ENCODE measurements around the gene HDAC4.

The HDAC4 gene

GRCh38 chr2:239025951-239026461 is 374.8 kb downstream of the HDAC4 start:
- DNase-seq (ENCODE audit: low spot score) = no peak

GRCh38 chr2:239025096-239025801 is 375.6 kb downstream of the HDAC4 start:
- DNase-seq (ENCODE audit: low spot score) = peak; percentile 75

DNA sequence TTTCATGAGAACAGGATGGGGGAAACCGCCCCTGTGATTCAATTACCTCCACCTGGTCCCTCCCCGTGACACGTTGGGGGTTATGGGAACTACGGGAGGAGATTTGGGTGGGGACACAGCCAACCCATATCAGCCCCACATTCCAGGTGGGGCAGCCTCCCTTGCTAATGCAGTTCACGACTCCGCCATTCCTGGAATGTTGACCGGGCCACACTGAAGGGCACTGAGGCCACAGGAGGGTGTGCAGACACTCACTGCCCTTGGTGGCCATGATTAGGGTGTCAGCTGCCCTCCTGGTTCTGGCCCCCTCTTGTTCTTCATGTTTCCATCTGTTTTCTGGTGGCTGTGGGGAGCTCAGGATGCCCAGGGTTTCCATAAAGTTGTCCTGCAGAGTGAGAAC is 376.6 kb downstream of the HDAC4 start:
- no peak for DNase-seq (ENCODE audit: low spot score)

- DNase-seq (ENCODE audit: low spot score) = no peak
Observed at GRCh38 chr2:239022437-239023260, 378.2 kb downstream of the HDAC4 start.

- no peak for DNase-seq (ENCODE audit: low spot score)
Observed at GRCh38 chr2:239021651-239022436, 379.0 kb downstream of the HDAC4 start.

DNA sequence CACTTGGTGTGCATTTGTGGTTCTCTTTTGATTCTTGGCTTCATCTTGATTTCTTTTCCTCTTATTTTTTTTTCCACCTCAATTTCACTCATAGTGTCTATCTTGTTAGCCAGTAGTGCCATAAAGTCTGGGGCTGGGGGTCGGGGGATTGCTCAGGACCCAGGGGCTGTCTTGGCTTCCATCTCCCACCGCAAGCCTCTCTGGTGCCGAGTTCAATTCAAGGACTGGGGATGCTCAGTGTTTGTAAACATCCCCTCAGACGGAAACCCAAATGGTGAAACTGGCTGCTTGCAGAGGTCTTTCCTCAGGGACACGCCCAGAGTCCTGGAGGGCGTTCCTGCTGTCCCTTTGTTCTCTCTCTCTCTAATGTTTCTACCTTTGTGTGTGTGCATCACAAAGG is 379.6 kb downstream of the HDAC4 start:
- DNase-seq (ENCODE audit: low spot score) = no peak

GRCh38 chr2:239020541-239021041 is 380.2 kb downstream of the HDAC4 start:
- no peak for DNase-seq (ENCODE audit: low spot score)

DNA sequence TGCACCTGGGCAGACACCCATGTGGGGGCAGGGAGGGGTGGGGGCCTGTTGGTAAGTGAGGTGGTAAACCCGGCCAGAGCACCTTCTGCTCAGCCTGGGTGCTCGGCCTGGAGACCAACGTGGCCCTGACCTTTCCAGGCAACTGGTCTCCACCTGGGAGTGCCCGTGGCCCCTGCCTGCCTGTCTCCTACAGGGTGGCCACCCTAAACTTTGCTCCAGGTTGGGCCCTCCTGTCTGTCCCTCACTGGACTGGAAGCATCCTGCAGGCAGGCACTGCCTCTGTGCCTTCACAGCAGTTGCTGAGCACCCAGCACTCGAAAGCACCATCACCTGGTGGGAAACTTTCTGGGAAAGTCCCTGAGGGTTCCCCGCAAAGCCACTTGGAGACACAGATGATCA is 381.6 kb downstream of the HDAC4 start:
- no peak for DNase-seq (ENCODE audit: low spot score)

- DNase-seq (ENCODE audit: low spot score) = no peak
Observed at GRCh38 chr2:239018271-239019182, 382.3 kb downstream of the HDAC4 start.

GRCh38 chr2:239017491-239018098 is 383.2 kb downstream of the HDAC4 start:
- DNase-seq (ENCODE audit: low spot score) = no peak

DNA sequence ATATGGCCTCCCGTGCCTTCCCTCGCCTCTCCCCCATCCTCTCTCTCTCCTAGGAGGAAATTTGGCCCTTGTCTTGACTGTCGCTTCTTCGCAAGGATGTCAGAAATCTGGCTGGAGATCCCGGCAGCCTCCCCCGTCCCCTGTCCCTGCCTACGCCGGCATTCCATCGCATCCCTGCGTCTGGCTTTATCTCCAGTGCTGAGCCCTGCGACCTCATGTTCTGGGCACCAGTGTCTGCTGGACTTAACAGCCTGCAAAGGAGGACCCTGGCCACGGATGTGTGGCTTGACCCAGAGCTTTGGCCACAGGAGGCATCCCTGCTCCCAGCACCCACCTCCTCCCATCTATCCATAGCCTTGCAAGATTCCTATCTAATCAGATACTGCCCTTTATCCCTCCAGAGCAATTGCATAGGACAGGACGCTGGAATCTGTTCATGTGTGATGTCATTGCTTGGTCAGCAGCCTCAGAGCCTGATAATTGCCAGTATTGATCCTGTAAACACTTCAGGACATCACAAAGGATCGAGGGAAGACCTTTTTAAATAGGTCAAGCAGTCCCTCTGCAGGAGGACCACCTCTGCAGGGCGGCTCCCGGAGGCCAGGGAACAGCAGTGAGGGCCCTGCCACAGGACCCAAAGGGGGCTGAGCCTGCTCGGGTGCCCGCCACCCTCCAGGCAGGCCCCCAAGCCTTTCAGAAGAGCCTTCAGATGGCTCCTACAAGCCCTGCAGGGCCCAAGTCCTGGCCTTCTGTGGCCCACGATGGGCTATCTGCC is 384.7 kb downstream of the HDAC4 start:
- DNase-seq (ENCODE audit: low spot score) = no peak

- no peak for DNase-seq (ENCODE audit: low spot score)
Observed at GRCh38 chr2:239015218-239015900, 385.5 kb downstream of the HDAC4 start.

GRCh38 chr2:239014458-239015217 is 386.2 kb downstream of the HDAC4 start:
- no peak for DNase-seq (ENCODE audit: low spot score)

DNA sequence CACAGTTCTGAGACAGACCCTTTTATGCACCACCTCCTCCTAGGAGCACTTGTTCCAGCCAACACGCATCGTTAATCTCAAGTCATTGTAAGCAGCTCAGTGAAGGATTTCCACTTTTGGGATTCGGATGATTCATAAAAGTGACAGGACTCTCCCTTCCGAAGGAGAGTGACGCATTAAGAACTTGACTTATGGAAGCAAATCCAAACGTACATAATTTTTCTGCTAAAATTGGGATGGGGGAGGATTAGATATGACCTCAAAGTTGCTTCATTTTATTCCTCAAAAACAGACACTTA is 387.2 kb downstream of the HDAC4 start:
- DNase-seq (ENCODE audit: low spot score) = no peak

DNA sequence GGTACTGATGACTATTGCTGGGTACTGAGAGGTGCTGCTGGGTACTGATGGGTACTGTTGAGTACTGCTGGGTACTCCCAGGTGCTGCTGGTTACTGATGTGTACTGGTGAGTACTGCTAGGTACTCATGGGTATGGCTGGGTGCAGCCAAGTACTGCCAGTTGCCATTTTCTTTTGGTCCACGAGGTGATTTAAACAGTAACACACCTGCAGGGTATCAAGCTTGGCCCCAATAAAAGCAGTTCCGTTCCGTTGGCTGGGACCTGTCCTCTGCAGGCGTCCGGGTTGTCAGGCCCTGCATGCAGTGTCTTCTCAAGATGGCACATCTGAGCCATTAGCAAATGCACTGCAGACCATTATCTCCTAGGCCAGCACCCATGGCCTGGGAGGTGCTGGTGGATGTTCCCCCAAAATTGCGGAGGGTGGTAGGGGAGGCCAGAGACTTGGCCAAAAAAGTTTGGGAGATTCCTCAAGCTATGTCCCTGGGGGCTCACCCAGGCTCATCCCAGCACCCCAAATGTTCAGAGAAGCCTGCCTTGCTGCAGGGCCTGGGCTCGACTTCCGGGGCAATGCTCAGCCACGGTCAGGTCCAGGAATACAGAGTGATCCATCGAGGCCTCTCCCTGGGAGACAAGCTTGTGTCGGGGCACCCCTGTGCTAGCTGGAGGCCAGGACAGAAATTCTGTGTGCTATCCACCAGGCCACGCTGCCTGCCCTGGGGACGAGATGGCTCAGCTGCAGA is 387.7 kb downstream of the HDAC4 start:
- DNase-seq (ENCODE audit: low spot score) = no peak

GRCh38 chr2:239012228-239012627 is 388.6 kb downstream of the HDAC4 start:
- DNase-seq (ENCODE audit: low spot score) = no peak

GRCh38 chr2:239009589-239009961 is 391.2 kb downstream of the HDAC4 start:
- no peak for DNase-seq (ENCODE audit: low spot score)
